Motor neuron (in vitro differentiated cells): ENCODE results near the gene SLC22A1. TPM values are rescaled to one million over a fixed set of nuclear protein-coding genes. Genes with fewer than 3 reads are reported as not detected.

Experiments used
- ATAC-seq, 8 experiments: fragments of 200-7000 bp; cut with Tn5 transposase; replicated peaks in 6 of 8; 2 replicates each; pipeline ENCODE4 v1.8.0; 2021; ENCODE audit warnings: mild to moderate bottlenecking in 8 of 8, moderate library complexity in 8 of 8
- H3K27ac ChIP-seq, 2 donors: fragments of 250-450 bp; sonication (Bioruptor Pico); 2 replicates each; pipeline ENCODE4 v1.9.0; 2021; ENCODE audit warnings: antibody characterized with exemption in 2 of 2, mild to moderate bottlenecking in 2 of 2, moderate library complexity in 1 of 2
- H3K4me1 ChIP-seq, 2 donors: fragments of 250-450 bp; sonication (Bioruptor Pico); replicated peaks in 1 of 2; 2 replicates each; pipeline ENCODE4 v1.6.1; 2021; ENCODE audit warnings: antibody characterized with exemption in 2 of 2, mild to moderate bottlenecking in 2 of 2, moderate library complexity in 1 of 2
- H3K4me3 ChIP-seq, 5 donors: fragments of 250-450 bp; sonication (Bioruptor Pico); 2 replicates each; pipeline ENCODE4 v1.9.0; 2021; ENCODE audit warnings: antibody characterized with exemption in 5 of 5, mild to moderate bottlenecking in 5 of 5, moderate library complexity in 4 of 5
- WGBS, 10 experiments: fragments of 450-650 bp; shearing (Covaris generic); methylation state at CpG; one replicate each; pipeline ENCODE4 v1.0.0; 2022; 5-methylcytosine and 5-hydroxymethylcytosine counted together
- in situ Hi-C, 9 experiments: fragments of 400-800 bp; cut with MboI; loops; one replicate each; pipeline ENCODE4 v1.15.0; 2021; ENCODE audit warnings: low sequenced_read_pairs in 9 of 9, low pct_unique_long_range_greater_than_20kb in 2 of 9; ENCODE audit not compliant: unreplicated experiment in 9 of 9
- total RNA-seq, 8 experiments: library from RNA; unstranded; fragments of 300-600 nt; gene quantifications; 2 replicates each; pipeline versions ENCODE4 v1.2.3 to v1.2.4, GENCODE V29; 2022

SLC22A1 gene
- total RNA-seq, 8 experiments from 2014 or later: 0.11 to 5.1 (median 1.1) TPM; not detected in 1

- no peak overlapping the region for H3K4me3 ChIP-seq
- WGBS, 10 experiments: 10 to 88% (median 60%) methylated on average over 1 to 2 of the region's 2 CpGs; no CpG with 5 or more reads in 2 of the 10 experiments
- in situ Hi-C loops: loop anchor here in 1 of 9 experiments (25.0 kb wide), 1 partner anchor 235 kb away; no protein-coding TSS in a partner anchor
- H3K4me1 ChIP-seq: no peaks in the 10 kb centered on the region
- no peak overlapping the region for H3K27ac ChIP-seq
- ATAC-seq: peak in 1 of 8 experiments; percentile 18
These were observed 80.8 kb downstream of the SLC22A1 start for GRCh38 chr6:160202411-160202810.

- H3K4me1 ChIP-seq: no peaks in the 10 kb centered on the region
- in situ Hi-C loops: loop anchor here in 1 of 9 experiments (25.0 kb wide), 1 partner anchor 234 kb away; no protein-coding TSS in a partner anchor
- no peak overlapping the region for H3K27ac ChIP-seq
- H3K4me3 ChIP-seq: no peak overlapping the region
- ATAC-seq: peak in 3 of 8 experiments; percentile 55 to 74 (median 59)
- WGBS, 10 experiments: 11 to 100% (median 89%) methylated on average over 1 to 3 of the region's 3 CpGs; no CpG with 5 or more reads in 3 of the 10 experiments
These were observed 81.5 kb downstream of the SLC22A1 start for GRCh38 chr6:160203076-160203475.

GRCh38 chr6:160203522-160203921, 81.9 kb downstream of the SLC22A1 start:
- Histone ChIP-seq H3K4me3 (no peak overlapping the region), H3K4me1 (no peaks in the 10 kb centered on the region), H3K27ac (no peak overlapping the region)
- in situ Hi-C loops: loop anchor here in 1 of 9 experiments (25.0 kb wide), 1 partner anchor 234 kb away; no protein-coding TSS in a partner anchor
- ATAC-seq: peak in 1 of 8 experiments; percentile 7

GRCh38 chr6:160203953-160204352, 82.3 kb downstream of the SLC22A1 start:
- H3K4me3 ChIP-seq: no peak overlapping the region
- H3K4me1 ChIP-seq: no peaks in the 10 kb centered on the region
- in situ Hi-C loops: loop anchor here in 1 of 9 experiments (25.0 kb wide), 1 partner anchor 233 kb away; no protein-coding TSS in a partner anchor
- H3K27ac ChIP-seq: no peak overlapping the region
- 0 to 94% (median 68%) methylated on average over 1 to 2 of the region's 2 CpGs; no CpG with 5 or more reads in 2 of the 10 experiments for WGBS, 10 experiments
- no peak for ATAC-seq

GRCh38 chr6:160204710-160205109, 83.1 kb downstream of the SLC22A1 start:
- ATAC-seq: no peak
- in situ Hi-C loops: loop anchor here in 1 of 9 experiments (25.0 kb wide), 1 partner anchor 233 kb away; no protein-coding TSS in a partner anchor
- Histone ChIP-seq H3K4me1 (no peaks in the 10 kb centered on the region), H3K4me3 (no peak overlapping the region), H3K27ac (no peak overlapping the region)
- 0 to 100% (median 55%) methylated on average over 1 of the region's 1 CpG; no CpG with 5 or more reads in 2 of the 10 experiments for WGBS, 10 experiments

- 21 to 100% (median 61%) methylated on average over 1 to 3 of the region's 3 CpGs; no CpG with 5 or more reads in 3 of the 10 experiments for WGBS, 10 experiments
- H3K4me1 ChIP-seq: no peaks in the 10 kb centered on the region
- in situ Hi-C loops: loop anchor here in 1 of 9 experiments (25.0 kb wide), 1 partner anchor 230 kb away; no protein-coding TSS in a partner anchor
- no peak overlapping the region for H3K4me3 ChIP-seq
- ATAC-seq: no peak
- no peak overlapping the region for H3K27ac ChIP-seq
These were observed 86.0 kb downstream of the SLC22A1 start for GRCh38 chr6:160207618-160208017.

Other genes starting within 250 kb of the SLC22A1 start
- gene MAS1, start 230.8 kb upstream of the SLC22A1 start, total RNA-seq: under 1 TPM in 6 of 8 experiments, not detected in 2; 0.05 to 0.66 (median 0.31) TPM
- gene IGF2R, start 152.7 kb upstream of the SLC22A1 start, total RNA-seq: 100 to 1,000 TPM in 3 of 8 experiments, 10 to 100 TPM in 5; 18.4 to 124 (median 53.5) TPM
- under 1 TPM in 5 of 8 experiments, not detected in 3; 0.05 to 0.90 (median 0.22) TPM for gene SLC22A2, start 137.0 kb downstream of the SLC22A1 start, total RNA-seq
- 10 to 100 TPM in 3 of 8 experiments, 1 to 10 TPM in 1, under 1 TPM in 4; 0.11 to 42.3 (median 1.4) TPM for gene SLC22A3, start 226.6 kb downstream of the SLC22A1 start, total RNA-seq